DOHH2 (cell line): ENCODE data around the gene KRT33A.
A peak's percentile ranks its signal among the peaks of the same experiment; 100 is the strongest.

ENCODE experiments used
- H3F3A ChIP-seq: fragments of 200-600 bp; sonication (generic), shearing (Covaris generic); 2 replicates; pipeline ENCODE4 v1.6.0; 2016; ENCODE audit warnings: antibody characterized with exemption, mild to moderate bottlenecking; ENCODE audit not compliant: control insufficient read depth, insufficient read depth
- H3K27ac ChIP-seq: fragments of 200-600 bp; sonication (generic); 2 replicates; pipeline ENCODE4 v1.5.1; 2014; ENCODE audit warnings: low read depth, mild to moderate bottlenecking, low read length, moderate library complexity
- H3K27me3 ChIP-seq: fragments of 200-600 bp; sonication (generic); 2 replicates; pipeline ENCODE4 v1.6.1; 2014; ENCODE audit warnings: mild to moderate bottlenecking, low read length, mixed read lengths; ENCODE audit not compliant: control insufficient read depth
- H3K36me3 ChIP-seq: fragments of 200-600 bp; sonication (generic); 2 replicates; pipeline ENCODE4 v1.6.1; 2014; ENCODE audit warnings: mild to moderate bottlenecking, low read length, moderate library complexity, mixed read lengths; ENCODE audit not compliant: control insufficient read depth
- H3K4me1 ChIP-seq: fragments of 200-600 bp; sonication (generic); 2 replicates; pipeline ENCODE4 v1.6.1; 2014; ENCODE audit warnings: mild to moderate bottlenecking, low read length, mixed read lengths; ENCODE audit not compliant: control insufficient read depth
- H3K4me2 ChIP-seq: fragments of 200-600 bp; sonication (generic); 2 replicates; pipeline ENCODE4 v1.6.0; 2014; ENCODE audit warnings: mild to moderate bottlenecking, low read length, moderate library complexity
- H3K4me3 ChIP-seq: fragments of 200-600 bp; sonication (generic); 2 replicates; pipeline ENCODE4 v1.5.1; 2014; ENCODE audit warnings: mild to moderate bottlenecking, low read length, mixed read lengths
- H3K79me2 ChIP-seq: fragments of 200-600 bp; sonication (generic); 2 replicates; pipeline ENCODE4 v1.6.1; 2014; ENCODE audit warnings: mild to moderate bottlenecking, low read length, mixed read lengths; ENCODE audit not compliant: control insufficient read depth
- H3K9me2 ChIP-seq: fragments of 200-600 bp; sonication (generic); replicated peaks from 2 replicates; pipeline ENCODE4 v1.6.1; 2014; ENCODE audit warnings: mild to moderate bottlenecking, low read length, mixed read lengths; ENCODE audit not compliant: control insufficient read depth
- H3K9me3 ChIP-seq: fragments of 200-600 bp; sonication (generic); 2 replicates; pipeline ENCODE4 v1.6.1; 2014; ENCODE audit warnings: antibody characterized with exemption, low read length, mixed read lengths; ENCODE audit not compliant: control insufficient read depth, insufficient read depth
- H4K20me1 ChIP-seq: fragments of 200-600 bp; sonication (generic); 2 replicates; pipeline ENCODE4 v1.6.0; 2014; ENCODE audit warnings: low read depth, mild to moderate bottlenecking, antibody characterized with exemption, low read length, moderate library complexity; ENCODE audit not compliant: control insufficient read depth, insufficient read depth
- EZH2phosphoT487 ChIP-seq: fragments of 200-600 bp; sonication (generic); IDR thresholded peaks from 2 replicates; pipeline ENCODE4 v1.6.1; 2017; ENCODE audit warnings: borderline replicate concordance, mild to moderate bottlenecking, antibody characterized with exemption, low read length, moderate library complexity, mixed read lengths
- TF ChIP-seq, protein P1 (sequence below): fragments of 200-600 bp; sonication (generic); IDR thresholded peaks from one replicate; pipeline ENCODE4 v1.5.1; 2014; ENCODE audit warnings: antibody characterized with exemption, mild to moderate bottlenecking, low read depth, low read length; ENCODE audit not compliant: poor library complexity, severe bottlenecking

Gene KRT33A

DNA sequence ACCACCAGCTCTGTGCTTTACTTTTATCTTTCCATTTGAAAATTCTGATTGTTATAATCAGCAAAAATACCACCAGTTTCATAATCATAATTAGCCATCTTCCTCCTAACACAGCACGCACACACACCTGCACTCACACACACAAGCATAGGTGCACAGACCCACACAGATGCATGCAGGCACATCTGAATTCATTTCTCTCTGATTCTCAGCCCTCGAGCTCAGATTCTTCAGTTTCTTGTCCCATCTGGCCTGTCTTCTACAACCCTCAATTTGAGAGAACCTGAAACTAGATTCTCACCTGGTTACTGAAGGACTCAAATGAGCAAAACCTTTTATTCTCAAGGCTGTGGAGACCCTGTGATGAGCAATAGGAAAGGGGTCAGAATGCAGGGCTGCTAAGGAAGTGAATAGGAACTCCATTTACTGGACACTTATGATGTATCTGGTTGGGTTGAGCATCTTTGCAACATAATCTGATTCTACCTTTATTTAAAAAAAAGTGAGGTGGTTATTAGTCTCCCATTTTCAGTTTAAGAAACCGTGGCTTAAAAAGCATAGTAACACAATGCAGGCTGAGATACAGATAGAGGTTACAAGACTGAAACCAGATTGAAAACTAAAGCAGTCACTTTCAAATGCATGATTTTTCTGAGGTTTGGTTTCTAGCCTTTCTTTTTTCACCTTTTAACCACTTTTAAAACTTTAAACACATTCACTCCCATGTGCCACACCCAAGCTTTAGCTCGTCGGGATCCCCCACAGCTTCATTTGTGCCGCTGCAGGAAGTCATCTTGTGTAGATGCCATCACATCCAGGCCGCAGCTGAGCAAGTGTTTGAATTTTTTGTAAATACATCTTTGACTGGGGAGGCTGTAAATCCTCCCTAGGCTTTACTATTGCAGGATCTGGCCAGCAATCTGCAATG is 9.4 kb downstream of the KRT33A start:
- TF ChIP-seq, protein P1, sequence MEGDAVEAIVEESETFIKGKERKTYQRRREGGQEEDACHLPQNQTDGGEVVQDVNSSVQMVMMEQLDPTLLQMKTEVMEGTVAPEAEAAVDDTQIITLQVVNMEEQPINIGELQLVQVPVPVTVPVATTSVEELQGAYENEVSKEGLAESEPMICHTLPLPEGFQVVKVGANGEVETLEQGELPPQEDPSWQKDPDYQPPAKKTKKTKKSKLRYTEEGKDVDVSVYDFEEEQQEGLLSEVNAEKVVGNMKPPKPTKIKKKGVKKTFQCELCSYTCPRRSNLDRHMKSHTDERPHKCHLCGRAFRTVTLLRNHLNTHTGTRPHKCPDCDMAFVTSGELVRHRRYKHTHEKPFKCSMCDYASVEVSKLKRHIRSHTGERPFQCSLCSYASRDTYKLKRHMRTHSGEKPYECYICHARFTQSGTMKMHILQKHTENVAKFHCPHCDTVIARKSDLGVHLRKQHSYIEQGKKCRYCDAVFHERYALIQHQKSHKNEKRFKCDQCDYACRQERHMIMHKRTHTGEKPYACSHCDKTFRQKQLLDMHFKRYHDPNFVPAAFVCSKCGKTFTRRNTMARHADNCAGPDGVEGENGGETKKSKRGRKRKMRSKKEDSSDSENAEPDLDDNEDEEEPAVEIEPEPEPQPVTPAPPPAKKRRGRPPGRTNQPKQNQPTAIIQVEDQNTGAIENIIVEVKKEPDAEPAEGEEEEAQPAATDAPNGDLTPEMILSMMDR: no peak
- TF ChIP-seq EZH2phosphoT487: no peak
- Histone ChIP-seq H3K4me2 (no peak overlapping the region), H3K9me2 (no peaks in the 10 kb centered on the region), H3K79me2 (no peaks in the 10 kb centered on the region), H4K20me1 (no peaks in the 10 kb centered on the region), H3K4me3 (no peak overlapping the region), H3K36me3 (no peaks in the 10 kb centered on the region), H3F3A (no peaks in the 10 kb centered on the region), H3K4me1 (peaks cover 15% of the 10 kb centered on the region), H3K27ac (no peak overlapping the region), H3K27me3 (no peaks in the 10 kb centered on the region), H3K9me3 (0 out of 2 replicates have a peak, but pooled peaks cover 3% of the 10 kb centered on the region)

DNA sequence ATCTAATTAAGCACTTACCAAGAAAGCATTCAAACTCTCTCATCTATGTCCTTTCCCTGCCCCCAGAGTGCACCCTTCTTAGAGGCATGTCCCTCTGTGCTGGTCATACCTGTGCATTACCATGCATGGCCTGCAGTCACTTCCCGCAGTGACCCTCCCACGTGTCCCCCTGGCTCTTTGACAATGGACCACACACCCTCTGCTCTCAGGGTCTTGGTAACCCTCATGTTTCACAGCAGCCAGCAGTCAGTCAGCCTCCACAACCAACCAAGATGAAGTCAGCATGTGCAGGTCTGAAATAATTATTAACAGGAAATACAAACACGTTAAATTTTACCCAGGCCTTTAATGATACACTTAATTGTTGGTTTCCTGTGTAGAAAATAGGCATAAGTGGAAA is 10.1 kb downstream of the KRT33A start:
- peak overlapping the region; percentile 18; the same call in 1 of the 2 replicates for H3K4me2 ChIP-seq

DNA sequence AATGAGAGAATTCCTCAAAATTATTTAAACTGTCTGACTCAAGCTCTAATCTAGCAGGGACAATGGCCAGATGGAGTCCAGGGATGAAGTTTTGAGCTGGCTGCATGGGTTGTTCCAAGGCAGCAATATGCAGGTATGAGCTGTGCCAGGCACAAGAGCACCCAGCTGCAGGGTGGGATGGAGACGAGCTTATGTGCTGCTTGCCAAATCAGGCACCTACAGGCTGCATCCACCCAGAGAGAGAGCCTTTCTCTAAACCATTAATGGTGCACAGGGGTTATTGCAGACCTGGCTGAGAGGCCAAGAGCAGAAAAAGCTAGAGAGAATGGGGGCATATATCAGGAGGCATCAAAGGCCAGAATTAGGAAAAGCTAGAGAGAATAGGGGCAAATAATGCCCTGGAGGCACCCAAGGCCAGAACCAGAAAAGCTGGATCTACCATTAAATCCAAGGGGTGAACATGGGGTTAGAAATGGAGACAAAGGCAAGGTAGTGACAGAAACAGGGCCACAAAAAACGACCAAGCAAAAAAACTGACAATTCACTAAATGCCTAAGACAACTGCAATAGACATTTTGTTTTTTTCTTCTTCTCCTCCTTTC is 11.0 kb downstream of the KRT33A start:
- TF ChIP-seq EZH2phosphoT487: no peak
- TF ChIP-seq, protein P1: no peak
- Histone ChIP-seq H3K36me3 (no peaks in the 10 kb centered on the region), H3K79me2 (no peaks in the 10 kb centered on the region), H3K9me3 (0 out of 2 replicates have a peak, but pooled peaks cover 3% of the 10 kb centered on the region), H3K4me3 (no peak overlapping the region), H4K20me1 (no peaks in the 10 kb centered on the region), H3K4me2 (peak overlapping the region; percentile 18; the same call in 1 of the 2 replicates), H3K9me2 (no peaks in the 10 kb centered on the region), H3K27ac (no peak overlapping the region), H3K27me3 (no peaks in the 10 kb centered on the region), H3K4me1 (peaks cover 16% of the 10 kb centered on the region), H3F3A (no peaks in the 10 kb centered on the region)

More for the DNA sequence above, 10.1 kb downstream of the KRT33A start:
- Histone ChIP-seq H3K27me3 (no peaks in the 10 kb centered on the region), H4K20me1 (no peaks in the 10 kb centered on the region), H3K4me3 (no peak overlapping the region), H3K79me2 (no peaks in the 10 kb centered on the region), H3K4me1 (peaks cover 15% of the 10 kb centered on the region), H3K36me3 (no peaks in the 10 kb centered on the region), H3K9me2 (no peaks in the 10 kb centered on the region), H3K27ac (no peak overlapping the region), H3K9me3 (0 out of 2 replicates have a peak, but pooled peaks cover 3% of the 10 kb centered on the region), H3F3A (no peaks in the 10 kb centered on the region)
- TF ChIP-seq EZH2phosphoT487: no peak
- TF ChIP-seq, protein P1: no peak
